NCI-H2029 (cell line): ENCODE data around the gene STX7.

Source experiments
- DNase-seq: peaks from one replicate; lab custom pipeline; 2025; lab: John Stamatoyannopoulos, UW

Gene STX7

DNA sequence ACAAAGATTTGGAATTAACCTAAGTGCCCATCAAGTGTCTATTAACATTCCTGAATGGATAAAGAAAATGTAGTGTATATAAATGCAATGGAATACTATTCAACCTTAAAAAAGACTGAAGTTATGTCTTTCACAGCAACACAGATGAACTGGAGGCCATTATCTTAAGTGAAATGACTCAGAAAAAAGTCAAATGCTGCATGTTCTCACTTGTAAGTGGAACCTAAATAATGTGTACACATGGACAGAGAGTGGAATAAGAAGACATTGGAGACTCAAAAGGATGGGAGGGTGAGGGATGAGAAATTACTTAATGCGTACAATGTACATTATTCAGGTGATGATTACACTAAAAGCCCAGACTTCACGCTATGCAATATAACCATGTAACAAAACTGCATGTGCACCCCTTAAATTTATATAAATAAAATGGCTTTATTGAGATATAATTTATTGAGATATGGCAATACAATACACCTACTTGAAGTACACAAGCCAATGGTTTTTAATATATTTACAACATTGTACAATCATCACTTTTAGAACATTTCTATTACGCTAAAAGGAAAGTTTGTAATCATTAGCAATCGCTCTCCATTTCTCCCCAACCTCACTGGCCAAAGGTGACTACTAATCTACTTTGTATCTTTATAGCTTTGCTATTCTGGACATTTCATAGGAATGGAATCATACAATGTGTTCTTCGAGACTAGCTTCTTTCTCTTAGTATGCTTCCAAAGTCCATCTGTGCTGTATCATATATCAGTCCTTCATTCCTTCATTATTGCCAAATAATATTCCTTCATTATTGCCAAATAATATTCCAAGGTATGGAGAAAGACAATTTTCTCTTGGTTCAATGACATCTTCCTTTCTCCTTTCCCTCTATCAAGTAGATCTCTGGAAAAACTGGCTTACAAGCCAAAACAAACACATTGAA, 5.8 kb downstream of the STX7 start:
- no peak for DNase-seq

DNA sequence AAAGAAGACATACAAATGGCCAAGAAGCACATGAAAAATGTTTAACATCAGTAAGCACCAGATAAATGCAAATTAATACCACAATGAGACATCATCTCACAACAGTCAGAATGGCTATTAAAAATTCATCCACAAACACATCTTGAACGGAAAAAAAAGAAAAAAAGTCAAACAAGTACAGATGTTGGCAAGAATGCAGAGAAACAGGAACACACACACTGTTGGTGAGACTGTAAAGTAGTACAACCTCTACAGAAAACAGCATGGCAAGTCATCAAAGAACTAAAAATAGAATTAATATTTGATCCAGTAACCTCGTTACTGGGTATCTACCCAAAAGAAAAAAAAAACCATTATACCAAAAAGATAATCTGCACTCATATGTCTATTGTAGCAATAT, 6.5 kb downstream of the STX7 start:
- DNase-seq: no peak

DNA sequence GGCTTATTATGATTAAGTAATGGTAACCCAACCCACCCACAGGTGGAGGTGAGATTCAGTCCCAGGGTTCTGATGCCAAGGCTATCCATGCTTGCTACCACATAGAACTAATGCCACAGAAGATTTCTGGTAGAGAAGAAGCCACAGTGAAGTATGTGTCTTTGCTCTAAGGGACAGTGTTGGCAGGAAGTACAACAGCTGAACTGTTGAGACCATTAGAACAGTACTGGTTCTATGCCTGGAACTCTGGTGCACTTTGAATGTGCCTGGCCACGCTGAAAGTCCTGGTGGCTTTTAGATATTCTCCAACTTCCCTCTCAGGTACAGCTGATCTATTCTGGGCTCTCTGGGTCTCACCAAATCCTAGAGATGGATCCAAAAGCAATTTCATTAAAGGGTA, 7.8 kb downstream of the STX7 start:
- DNase-seq: no peak

DNA sequence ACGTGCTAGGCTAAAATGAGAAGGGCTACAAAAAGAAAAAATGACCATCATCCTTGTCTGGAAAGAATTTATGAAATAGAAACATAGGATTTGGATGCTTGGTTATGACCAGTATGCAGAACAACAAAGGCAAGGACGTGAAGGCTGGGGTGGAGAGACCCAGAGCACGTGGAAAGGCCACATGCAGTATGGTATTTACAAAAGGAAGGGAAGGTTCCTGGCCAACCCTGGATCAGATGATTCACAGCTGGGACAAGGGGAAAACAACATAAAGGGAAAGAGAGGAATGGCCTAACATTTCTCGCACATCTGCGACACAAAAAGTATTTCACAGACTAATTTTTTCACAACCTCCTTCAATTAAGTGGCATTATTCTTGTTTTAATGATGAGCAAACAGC, 8.2 kb downstream of the STX7 start:
- no peak for DNase-seq

DNA sequence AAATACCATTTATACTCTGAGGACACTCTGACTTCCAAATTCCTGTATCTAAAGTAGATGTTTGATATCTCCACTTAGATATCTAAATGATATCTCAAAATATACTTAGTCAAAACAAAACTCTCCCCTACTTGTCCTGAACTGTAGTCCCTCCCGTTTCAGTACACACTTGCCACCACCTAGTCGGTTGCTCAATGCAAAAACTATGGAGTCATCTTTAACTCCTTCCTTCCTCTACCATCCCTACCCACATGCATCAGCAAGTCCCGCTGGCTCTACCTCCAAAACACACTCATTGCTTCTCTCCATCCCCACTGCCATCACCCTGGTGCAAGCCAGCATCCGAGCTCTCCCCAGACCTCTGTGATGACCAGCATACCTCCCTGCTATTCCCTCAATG, 13.2 kb downstream of the STX7 start:
- DNase-seq: no peak

GRCh38 chr6:132498638-132499037, 14.3 kb downstream of the STX7 start:
- DNase-seq: no peak

DNA sequence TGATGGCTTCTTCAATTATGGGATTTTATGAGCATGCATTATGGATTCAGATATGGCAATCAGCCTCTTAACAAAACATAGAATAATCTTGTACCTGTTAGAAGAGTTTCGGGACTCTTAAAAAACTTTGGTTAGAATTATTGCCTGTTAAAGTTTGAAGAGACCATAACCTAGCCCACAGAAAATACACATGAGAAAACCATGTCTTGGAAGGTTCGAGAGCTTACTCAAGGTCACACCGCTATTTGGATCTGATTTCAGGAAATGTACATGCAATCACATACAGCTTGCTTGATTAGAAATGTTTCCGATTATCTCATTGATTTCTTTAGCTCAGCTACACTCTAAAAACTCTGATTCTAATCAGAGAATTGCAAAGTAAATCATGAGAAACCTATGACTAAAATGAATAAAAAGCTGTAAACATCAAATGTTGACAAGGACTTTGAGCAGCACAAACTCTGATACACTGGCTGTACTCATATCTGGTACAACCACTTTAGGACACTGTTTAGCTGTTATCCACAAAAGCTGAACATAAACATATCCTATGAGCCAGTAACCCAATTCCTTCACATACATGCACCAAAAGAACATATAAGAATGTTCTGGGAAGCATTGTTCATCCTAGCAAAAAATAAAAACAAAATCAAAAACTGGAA, 16.3 kb downstream of the STX7 start:
- DNase-seq: no peak

DNA sequence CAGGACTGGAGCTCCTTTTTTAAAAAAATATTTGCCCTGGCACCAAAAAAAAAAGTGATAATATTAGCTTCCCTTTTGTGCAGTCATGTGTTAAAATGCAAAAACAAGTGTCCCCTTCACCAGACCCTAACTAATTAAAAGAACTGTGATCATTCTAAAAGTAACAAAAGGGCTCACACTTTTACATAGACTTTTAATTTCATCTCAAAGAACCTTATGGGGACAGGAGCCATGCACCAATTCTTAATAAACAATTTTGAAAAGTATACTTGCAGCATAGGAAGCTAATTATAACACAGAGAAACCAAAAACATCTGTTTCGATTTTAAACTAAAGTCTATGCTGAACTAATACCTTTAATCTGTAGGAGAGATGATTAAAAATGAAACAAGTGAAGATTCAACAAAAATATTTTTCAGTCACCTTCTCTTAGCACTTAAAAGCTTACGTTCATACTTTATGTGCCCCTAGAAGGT, 17.3 kb downstream of the STX7 start:
- DNase-seq: no peak

GRCh38 chr6:132494954-132495353, 18.0 kb downstream of the STX7 start:
- no peak for DNase-seq

DNA sequence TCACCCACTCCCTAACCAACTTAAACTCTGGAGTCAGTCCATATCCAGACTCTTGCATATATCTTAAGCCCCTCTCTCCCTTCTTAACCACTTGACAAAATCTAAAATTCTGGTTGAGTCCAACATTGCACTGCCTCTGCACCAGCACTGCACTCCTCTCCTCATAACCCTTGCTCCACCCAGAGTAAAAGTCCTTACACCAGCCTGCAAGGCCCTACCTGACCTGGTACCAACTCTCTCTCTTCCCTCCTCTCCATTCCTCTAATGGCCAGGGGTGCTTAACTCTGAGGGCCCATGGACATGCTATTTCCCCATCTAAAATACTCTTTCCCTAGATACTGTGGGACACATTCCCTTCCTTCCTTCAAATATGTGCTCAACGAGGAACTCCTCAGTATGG, 21.0 kb downstream of the STX7 start:
- no peak for DNase-seq

DNA sequence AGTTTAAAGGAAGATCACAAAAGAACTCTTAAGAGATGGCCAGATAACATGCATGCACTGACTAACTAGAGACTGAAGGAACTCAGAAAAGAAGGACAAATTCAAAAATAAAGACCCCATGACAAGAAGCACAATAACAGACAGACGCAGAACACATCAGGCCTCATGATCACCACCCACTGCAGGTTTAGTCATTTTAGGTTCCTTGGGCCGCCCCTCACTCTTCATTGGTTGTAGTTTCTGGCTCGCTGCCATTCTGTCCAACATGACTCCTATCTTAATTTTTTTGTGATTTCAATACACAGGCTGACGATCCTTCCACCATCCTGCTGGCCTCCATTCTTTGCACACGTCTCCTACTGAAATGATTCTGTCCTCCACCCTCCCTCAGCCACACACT, 21.6 kb downstream of the STX7 start:
- DNase-seq: no peak

DNA sequence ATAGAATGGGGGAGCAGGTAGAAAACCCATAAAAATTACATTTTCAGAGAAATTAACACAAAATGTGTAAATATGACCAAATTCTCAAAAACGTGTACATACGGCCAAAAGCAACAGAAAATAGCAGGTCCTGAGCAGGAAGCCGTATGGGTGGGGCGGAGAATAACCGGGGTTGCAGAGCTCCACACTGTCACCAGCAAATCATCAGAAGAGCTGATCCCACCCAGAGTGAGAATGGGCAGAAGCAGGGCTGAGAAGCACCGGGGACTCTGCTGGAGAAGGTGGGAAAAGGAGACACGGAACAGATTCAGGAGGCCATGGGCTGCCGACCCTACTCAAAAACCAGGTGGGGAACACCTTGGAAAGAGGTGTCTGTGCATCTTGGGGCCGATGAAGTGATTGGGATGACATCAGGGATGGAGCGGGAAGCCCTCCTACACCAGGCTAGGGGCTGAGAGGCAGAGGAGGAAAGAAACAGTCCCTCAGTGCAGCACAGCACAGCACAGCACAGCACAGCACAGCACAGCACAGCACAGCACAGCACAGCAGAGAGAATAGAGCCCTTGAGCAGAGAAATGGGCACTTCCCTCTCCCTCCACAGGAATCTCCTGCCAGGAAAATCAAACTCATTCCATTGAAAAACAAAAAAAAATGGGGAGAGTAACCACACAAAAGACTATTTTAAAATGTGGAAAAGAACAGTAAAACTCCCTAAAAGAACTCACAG, 22.3 kb downstream of the STX7 start:
- no peak for DNase-seq

- no peak for DNase-seq
Measured at GRCh38 chr6:132490024-132490423, 22.9 kb downstream of the STX7 start.

DNA sequence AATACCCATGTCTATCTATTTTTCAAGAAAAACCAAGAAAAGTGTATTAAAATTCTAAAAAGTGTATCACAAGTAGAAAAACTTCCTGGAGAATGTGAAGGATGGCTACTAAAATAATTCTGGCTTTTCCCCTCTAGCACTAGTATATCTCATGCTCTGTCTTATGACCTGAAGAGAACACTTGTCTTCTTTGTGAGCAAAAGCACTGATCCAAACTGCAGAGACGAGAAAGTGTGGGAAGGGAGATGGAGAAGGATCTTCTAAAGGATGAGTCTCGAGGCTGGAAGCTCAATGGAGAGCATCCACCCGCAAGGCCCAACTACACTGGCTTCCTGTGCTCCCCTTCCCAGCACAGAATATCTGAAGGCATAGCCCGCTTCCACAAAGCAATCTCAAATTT, 23.5 kb downstream of the STX7 start:
- DNase-seq: no peak

DNA sequence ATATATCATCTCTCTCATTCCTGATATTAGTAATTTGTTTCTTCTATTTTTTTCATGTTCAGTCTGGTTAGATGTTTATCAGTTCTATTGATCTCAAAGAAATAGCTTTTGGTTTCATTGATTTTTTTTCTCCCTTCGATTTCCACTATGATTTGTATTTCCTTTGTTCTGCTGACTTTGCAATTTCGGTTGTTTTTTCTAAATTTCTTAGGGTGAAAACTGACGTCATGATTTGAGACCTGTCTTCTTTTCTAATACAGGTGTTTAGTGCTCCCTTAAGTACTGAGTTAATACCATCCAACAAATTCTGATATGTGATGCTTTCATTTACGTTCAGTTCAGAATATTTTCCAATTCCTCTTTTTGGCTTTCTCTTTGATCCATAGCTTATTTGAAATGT, 25.2 kb downstream of the STX7 start:
- DNase-seq: no peak

DNA sequence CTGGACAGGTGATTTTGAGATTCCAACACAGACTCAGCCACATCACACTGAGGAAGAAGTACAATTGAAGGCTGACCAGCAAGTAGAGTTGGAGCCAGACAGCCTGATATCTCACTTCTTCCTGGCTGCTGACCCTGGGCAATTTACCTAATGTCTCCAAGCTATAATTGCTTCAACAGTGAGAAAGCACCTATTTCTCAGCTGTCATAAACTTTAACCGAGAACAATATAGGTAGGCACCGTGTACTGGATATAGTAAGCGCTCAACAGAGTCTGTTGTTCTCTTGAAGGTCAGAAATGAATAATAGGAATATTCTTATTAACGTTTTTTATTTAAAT, 28.3 kb downstream of the STX7 start:
- DNase-seq: no peak

GRCh38 chr6:132483779-132484679, 28.9 kb downstream of the STX7 start:
- DNase-seq: peak; percentile 2

DNA sequence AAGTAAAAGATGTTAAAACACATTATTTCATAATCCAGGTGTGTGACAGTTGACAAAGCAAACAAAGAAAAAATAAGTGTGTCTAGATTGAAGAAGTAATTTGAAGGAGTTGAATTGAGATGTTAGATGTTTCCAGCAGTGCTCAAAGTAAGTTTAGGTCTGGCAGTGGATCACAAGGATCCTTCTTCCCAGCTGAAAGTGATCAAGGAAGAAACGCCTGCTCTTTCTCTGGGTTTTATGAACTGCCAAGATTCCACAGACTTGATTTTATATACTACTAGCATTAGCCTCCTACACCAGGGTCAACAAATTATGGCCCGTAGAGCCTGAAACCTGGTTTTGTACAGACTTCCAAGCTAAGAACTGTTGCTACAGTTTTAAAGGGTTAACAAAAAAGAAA, 30.3 kb downstream of the STX7 start:
- DNase-seq: no peak

GRCh38 chr6:132481189-132481588, 31.7 kb downstream of the STX7 start:
- DNase-seq: no peak

DNA sequence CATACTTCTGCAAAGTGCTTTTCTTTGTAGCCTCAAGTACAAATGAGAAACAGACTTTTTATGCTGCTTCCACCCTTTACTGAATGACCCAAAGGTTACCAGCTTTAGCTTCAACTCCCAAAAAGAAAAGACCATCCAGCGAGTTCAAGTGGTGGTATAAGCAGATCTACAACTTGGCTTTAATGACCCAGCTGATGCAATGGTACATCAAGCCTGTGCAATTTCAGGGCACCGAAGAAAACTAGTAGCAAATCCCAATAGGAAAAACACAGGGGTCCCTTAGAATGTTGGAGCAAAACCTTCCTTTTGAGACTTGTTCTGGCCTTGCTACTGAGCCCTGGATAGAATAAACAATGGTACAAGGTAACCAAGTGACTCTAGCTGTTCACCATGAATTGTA, 33.8 kb downstream of the STX7 start:
- DNase-seq: no peak

DNA sequence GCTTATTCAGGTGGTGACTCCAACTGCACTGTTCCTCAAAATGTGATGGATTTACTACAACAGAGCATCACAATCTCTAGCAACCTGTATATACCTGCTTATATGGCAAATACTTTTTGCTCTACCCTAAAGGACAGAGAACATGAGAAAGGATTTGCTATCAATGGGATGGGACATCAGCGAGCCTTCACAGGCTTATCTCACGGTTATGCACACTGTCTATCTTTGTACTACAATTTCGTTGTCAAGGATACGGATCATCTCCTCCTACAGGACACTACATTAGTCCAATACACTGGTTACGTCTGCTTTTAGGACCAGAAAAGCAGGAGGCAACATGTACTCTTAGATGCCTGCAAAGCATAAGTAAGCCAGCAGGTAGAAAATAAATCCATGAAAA, 34.2 kb downstream of the STX7 start:
- DNase-seq: no peak

DNA sequence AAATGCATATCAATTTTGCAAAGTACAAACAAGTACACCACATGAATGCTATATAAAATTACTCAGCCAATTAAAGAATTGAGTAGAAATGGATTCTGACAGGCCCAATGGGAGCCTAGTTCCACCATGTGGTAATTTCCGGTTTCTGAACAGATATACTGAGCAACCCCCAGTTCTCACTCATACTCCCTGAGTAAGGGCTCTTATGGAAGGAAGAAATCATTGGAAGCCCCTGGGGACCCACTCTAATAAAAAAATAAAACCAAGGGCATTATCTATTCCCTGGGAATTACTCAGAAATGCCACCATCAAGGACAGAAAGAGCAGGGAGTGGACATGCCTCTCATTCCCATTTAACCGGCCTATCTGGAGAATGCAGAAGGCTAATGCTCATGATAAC, 34.6 kb downstream of the STX7 start:
- no peak for DNase-seq
